ENCODE measurements around the gene FUT9.

- TF ChIP-seq CTCF (conservative IDR thresholded peaks at IDR 0.05; ENCODE audit: low read depth, low read length) (peak; percentile 22; the same call in 1 of the 2 replicates), EZH2 (IDR thresholded peaks at IDR 0.05; ENCODE audit: low read length, unreplicated experiment) (no peak)
Measured at GRCh38 chr6:96022225-96022624, 6.5 kb downstream of the FUT9 start.

Measured in PC-3 (cell line).